ENCODE measurements around the gene ZDHHC19. TPM values are rescaled to one million over a fixed set of nuclear protein-coding genes. Genes with fewer than 3 reads are reported as not detected.
"Not testable (repeated sequence)": the region's sequence is repeated elsewhere in the genome, so short reads cannot be mapped to it uniquely, and the experiment has no call there.

Gene ZDHHC19
- total RNA-seq, 6 experiments from 2014 or later, result 0.18 to 5.8 (median 0.80) TPM

DNA sequence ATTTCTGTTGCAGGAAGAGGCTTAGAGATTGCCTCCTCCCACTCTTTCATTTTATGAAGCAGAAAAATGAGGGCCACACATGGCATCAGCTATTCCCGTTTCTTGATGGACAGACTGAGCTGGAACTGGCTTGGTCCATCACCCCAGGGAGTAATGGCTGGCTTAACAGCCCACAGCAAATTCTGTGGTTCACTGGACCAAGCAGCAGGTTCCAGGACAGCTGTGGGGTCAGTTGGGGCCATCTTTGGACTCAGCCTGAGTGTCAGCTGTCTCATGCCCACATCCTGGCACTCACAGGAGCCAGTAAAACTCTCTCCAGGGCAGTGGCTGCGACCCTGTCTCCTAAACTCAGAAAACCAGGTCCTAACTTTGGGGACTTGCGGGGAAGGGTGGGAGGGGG lies 36.5 kb downstream of the ZDHHC19 start:
- H3K4me3 ChIP-seq, result no peak overlapping the region
- ATAC-seq (no peak), DNase-seq (peak in 1 of 3 donors; percentile 14)
- peaks cover 0 to 12% (median 0%) of the 10 kb centered on the region in 4 donors for H3K4me1 ChIP-seq
- no peak overlapping the region for H3K27ac ChIP-seq
- H3K9me3 ChIP-seq, result no peaks in the 10 kb centered on the region
- intact Hi-C loops (cut with DNase I), result no loop called here
- H3K36me3 ChIP-seq, result no peaks in the 10 kb centered on the region
- TF ChIP-seq POLR2A (IDR thresholded peaks at IDR 0.05) (no peak), CTCF (IDR thresholded peaks at IDR 0.05) (no peak)
- 74% methylated on average over 2 of the region's 3 CpGs for WGBS (ENCODE audit: insufficient coverage, low coverage, low lambda C conversion rate, missing lambda C conversion rate)
- H3K27me3 ChIP-seq, result no peaks in the 10 kb centered on the region

- H3K4me3 ChIP-seq; H3K27ac ChIP-seq; ATAC-seq; H3K9me3 ChIP-seq; intact Hi-C loops (cut with DNase I); DNase-seq; H3K4me1 ChIP-seq; H3K27me3 ChIP-seq; H3K36me3 ChIP-seq: not testable (repeated sequence)
- WGBS (ENCODE audit: insufficient coverage, low coverage, low lambda C conversion rate, missing lambda C conversion rate), result 92% methylated on average over 10 of the region's 12 CpGs
Observed at GRCh38 chr3:196170296-196170695, 40.9 kb downstream of the ZDHHC19 start.

DNA sequence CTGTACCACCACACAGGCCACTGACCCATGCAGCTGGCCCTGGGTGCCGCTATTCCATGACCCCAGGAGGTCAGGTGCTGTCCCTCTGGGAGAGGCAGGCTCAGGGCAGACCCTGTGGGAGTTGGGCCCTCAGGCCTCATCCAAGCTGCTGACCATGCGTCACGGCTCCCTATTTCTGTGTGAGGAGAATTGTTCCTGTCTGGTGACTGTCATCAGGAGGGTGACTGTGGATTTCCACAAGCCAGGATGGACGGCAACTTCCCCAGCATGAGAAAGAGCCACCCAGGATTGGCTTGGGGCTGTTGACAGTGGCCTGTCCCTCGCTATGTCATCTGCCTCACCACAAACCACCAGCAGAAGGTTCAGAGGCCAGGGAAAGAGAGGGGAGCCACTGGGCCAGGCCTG lies 41.4 kb downstream of the ZDHHC19 start:
- Histone ChIP-seq H3K4me3 (no peak overlapping the region), H3K36me3 (no peaks in the 10 kb centered on the region), H3K27ac (no peak overlapping the region), H3K9me3 (no peaks in the 10 kb centered on the region), H3K27me3 (no peaks in the 10 kb centered on the region), H3K4me1 (peaks cover 0 to 7% (median 0%) of the 10 kb centered on the region in 4 donors)
- WGBS (ENCODE audit: insufficient coverage, low coverage, low lambda C conversion rate, missing lambda C conversion rate), result 80% methylated on average over 2 of the region's 5 CpGs
- TF ChIP-seq POLR2A (IDR thresholded peaks at IDR 0.05) (no peak), CTCF (IDR thresholded peaks at IDR 0.05) (no peak)
- intact Hi-C loops (cut with DNase I), result no loop called here
- DNase-seq, result no peak
- peak in 2 of 4 donors; percentile 30 to 33 for ATAC-seq

DNA sequence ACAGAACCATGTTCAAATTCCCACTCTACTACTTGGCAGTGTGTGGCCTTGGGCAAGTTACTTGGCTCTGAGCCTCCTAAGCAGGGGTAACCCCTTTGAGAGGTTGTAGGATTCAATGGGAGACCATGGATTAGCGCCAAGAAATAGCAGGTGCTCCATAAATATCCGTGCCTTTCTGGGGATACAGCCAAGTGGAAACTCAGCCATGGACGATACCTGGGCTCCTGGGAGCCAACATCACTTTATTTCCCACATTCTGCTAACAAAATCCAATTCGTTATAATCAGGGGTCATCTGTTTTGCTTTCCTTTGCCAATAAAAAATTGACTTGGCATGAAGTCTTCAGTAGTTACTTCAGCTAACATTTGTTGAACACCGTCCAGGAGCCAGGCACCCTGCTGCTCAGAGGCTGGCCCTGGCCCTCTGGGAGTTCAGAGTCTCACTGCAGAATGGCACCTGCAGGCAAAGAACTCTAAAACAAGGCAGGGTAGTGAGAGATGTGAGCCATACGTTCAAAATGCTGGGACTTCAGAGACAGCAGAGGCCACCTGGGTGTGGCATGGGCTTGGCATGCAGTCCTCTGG lies 42.3 kb downstream of the ZDHHC19 start:
- intact Hi-C loops (cut with DNase I), result no loop called here
- Histone ChIP-seq H3K4me3 (no peak overlapping the region), H3K36me3 (no peaks in the 10 kb centered on the region), H3K4me1 (peaks cover 0 to 7% (median 0%) of the 10 kb centered on the region in 4 donors), H3K27me3 (no peaks in the 10 kb centered on the region), H3K27ac (no peak overlapping the region), H3K9me3 (no peaks in the 10 kb centered on the region)
- peak in 2 of 3 donors; percentile 39 to 69 for DNase-seq
- 18% methylated on average over 4 of the region's 6 CpGs for WGBS (ENCODE audit: insufficient coverage, low coverage, low lambda C conversion rate, missing lambda C conversion rate)
- TF ChIP-seq CTCF (IDR thresholded peaks at IDR 0.05), result no peak
- no peak for TF ChIP-seq POLR2A (IDR thresholded peaks at IDR 0.05)
- peak; percentile 59 to 87 (median 74) for ATAC-seq

DNA sequence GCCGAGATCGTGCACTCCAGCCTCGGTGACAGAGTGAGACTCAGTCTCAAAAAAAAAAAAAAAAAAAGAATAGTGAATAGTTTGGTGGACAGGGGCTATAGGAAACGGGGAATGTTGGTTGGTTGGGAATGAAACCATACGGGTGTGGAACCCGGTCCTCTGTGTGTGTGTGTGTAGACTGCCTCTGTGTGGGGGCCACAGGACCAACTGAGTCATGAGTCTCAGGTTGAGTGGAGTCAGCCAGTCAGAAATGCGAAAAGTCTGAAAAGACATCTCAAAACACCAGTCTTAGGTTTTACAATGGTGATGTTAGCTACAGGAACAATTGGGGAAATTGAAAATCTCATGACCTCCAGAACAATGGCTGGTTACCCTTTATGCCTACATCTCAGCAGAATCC lies 44.5 kb downstream of the ZDHHC19 start:
- Histone ChIP-seq H3K4me3 (no peak overlapping the region), H3K27me3 (no peaks in the 10 kb centered on the region), H3K36me3 (no peaks in the 10 kb centered on the region), H3K27ac (no peak overlapping the region), H3K4me1 (peaks cover 0 to 7% (median 0%) of the 10 kb centered on the region in 4 donors), H3K9me3 (no peaks in the 10 kb centered on the region)
- DNase-seq (no peak), ATAC-seq (no peak)
- 95% methylated on average over 6 of the region's 7 CpGs for WGBS (ENCODE audit: insufficient coverage, low coverage, low lambda C conversion rate, missing lambda C conversion rate)
- intact Hi-C loops (cut with DNase I), result no loop called here
- no peak for TF ChIP-seq CTCF (IDR thresholded peaks at IDR 0.05)
- TF ChIP-seq POLR2A (IDR thresholded peaks at IDR 0.05), result no peak
